HAP-1 (cell line): Measurements from ENCODE around the gene DDB1.

Experiments
- DNase-seq, 2 experiments: peaks; one replicate each; pipeline ENCODE4 v3.0.0-alpha.2; 2016 to 2020; ENCODE audit warnings: low spot score in 2 of 2
- H3K27me3 ChIP-seq: fragments of 250-450 bp; sonication (Bioruptor Pico); 2 replicates; pipeline ENCODE4 v1.5.1; 2020; ENCODE audit warnings: low read depth, mild to moderate bottlenecking, moderate library complexity
- H3K36me3 ChIP-seq: fragments of 250-450 bp; sonication (Bioruptor Pico); replicated peaks from 2 replicates; pipeline ENCODE4 v1.5.1; 2020; ENCODE audit warnings: mild to moderate bottlenecking
- H3K4me1 ChIP-seq: fragments of 250-450 bp; sonication (Bioruptor Pico); 2 replicates; pipeline ENCODE4 v1.5.1; 2020; ENCODE audit warnings: mild to moderate bottlenecking
- H3K4me3 ChIP-seq: fragments of 250-450 bp; sonication (Bioruptor Pico); 2 replicates; pipeline ENCODE4 v1.5.1; 2020; ENCODE audit warnings: mild to moderate bottlenecking, moderate library complexity
- H3K9me3 ChIP-seq: fragments of 250-450 bp; sonication (Bioruptor Pico); 2 replicates; pipeline ENCODE4 v1.5.1; 2020; ENCODE audit warnings: mild to moderate bottlenecking, moderate library complexity
- in situ Hi-C: fragments of 300-500 bp; cut with MboI; formaldehyde crosslinking; loops from 3 replicates; pipeline ENCODE4 v1.14.3; 2020; ENCODE audit warnings: low sequenced_read_pairs, inconsistent platforms, mixed read lengths

DDB1 gene

DNA sequence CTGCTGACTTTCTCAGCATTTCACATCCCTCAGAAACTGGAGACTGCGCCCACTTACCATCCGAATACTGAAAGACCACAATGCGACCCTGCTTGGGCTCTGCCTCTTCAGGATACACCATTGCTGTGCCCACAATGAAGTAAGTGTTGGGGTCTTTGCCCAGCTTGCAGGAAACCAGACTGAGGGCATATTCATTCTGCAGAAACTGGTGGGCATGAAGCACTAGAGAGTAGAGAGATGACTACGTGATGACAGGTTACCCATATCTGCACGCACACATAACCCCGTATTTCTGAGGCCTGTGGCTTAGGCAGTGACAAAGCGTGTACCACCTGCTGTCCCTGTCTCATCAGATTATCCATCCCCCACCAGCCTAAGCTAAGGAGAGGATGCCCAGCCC lies 23.2 kb downstream of the DDB1 start:
- peaks cover 91% of the 10 kb centered on the region for H3K36me3 ChIP-seq
- no peaks in the 10 kb centered on the region for H3K27me3 ChIP-seq
- H3K4me1 ChIP-seq = no peaks in the 10 kb centered on the region
- no peak for DNase-seq
- in situ Hi-C loops = no loop called here
- no peak overlapping the region for H3K4me3 ChIP-seq
- no peaks in the 10 kb centered on the region for H3K9me3 ChIP-seq

DNA sequence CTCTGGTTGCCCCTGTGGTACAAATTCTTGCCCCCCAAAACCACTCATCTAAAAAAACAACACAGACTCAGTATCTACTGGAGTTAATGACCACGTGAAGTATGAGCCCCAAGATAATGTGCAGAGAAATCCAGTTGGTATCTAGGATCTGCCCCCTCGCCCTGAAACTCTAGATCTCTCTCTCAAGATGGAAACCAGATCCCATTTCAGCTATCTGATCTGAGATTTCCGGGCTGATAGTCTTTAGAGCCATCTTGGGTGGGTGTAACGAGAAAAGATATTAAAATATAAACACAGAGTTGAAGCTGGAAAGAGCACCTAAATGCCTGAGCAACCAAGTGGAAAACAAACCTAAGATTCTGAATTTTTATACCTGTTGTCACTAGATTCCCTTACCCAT lies 23.8 kb downstream of the DDB1 start:
- H3K9me3 ChIP-seq = no peaks in the 10 kb centered on the region
- H3K4me3 ChIP-seq = no peak overlapping the region
- H3K36me3 ChIP-seq = peaks cover 88% of the 10 kb centered on the region
- no peak for DNase-seq
- no peaks in the 10 kb centered on the region for H3K4me1 ChIP-seq
- in situ Hi-C loops = no loop called here
- no peaks in the 10 kb centered on the region for H3K27me3 ChIP-seq

DNA sequence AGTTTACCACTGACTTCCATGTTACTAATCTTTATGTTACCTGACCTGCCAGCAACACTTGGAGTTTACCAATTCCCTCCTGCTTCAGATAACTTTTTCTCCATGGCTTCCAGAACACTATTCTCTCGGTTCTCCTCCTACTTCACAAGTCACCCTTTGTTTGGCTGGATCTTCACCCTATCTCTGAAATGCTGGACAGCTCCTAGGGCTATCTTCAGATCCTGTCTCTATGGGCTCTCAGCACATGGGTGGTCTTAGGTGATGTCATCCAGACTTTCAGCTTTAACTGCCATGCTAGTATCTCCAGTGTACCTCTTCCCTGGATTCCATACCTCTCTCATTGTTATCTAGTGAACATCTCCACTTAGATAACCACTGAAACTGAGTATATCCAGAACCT lies 25.6 kb downstream of the DDB1 start:
- no peaks in the 10 kb centered on the region for H3K9me3 ChIP-seq
- in situ Hi-C loops = no loop called here
- H3K4me3 ChIP-seq = no peak overlapping the region
- H3K4me1 ChIP-seq = no peaks in the 10 kb centered on the region
- H3K36me3 ChIP-seq = peaks cover 87% of the 10 kb centered on the region
- no peaks in the 10 kb centered on the region for H3K27me3 ChIP-seq
- DNase-seq = no peak

DNA sequence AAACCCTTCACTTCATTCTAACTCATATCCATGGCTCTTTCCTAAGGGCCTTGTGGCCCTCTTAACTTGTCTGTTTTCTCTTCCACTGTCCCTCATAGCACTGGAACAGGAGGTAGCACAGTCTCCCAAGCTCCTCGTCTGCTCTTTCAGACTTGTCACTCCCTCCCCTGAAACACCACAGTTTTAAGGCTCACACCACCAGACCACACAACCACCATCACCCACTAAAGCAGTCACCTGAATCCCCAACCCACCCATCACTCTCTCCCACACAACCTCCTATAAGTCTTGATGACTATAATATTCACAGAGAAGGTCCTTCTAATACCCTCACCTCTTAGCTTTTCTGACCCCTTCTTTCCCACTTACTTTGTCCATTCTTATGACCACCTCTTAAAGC lies 26.7 kb downstream of the DDB1 start:
- no peaks in the 10 kb centered on the region for H3K27me3 ChIP-seq
- in situ Hi-C loops = no loop called here
- H3K4me3 ChIP-seq = no peak overlapping the region
- no peaks in the 10 kb centered on the region for H3K9me3 ChIP-seq
- peaks cover 89% of the 10 kb centered on the region for H3K36me3 ChIP-seq
- DNase-seq = no peak
- no peaks in the 10 kb centered on the region for H3K4me1 ChIP-seq

- DNase-seq = no peak
- H3K36me3 ChIP-seq = peaks cover 91% of the 10 kb centered on the region
- in situ Hi-C loops = no loop called here
- H3K27me3 ChIP-seq = no peaks in the 10 kb centered on the region
- H3K4me1 ChIP-seq = no peaks in the 10 kb centered on the region
- H3K9me3 ChIP-seq = no peaks in the 10 kb centered on the region
- H3K4me3 ChIP-seq = no peak overlapping the region
These were observed 27.5 kb downstream of the DDB1 start for GRCh38 chr11:61305417-61305816.

GRCh38 chr11:61303725-61304124 lies 29.2 kb downstream of the DDB1 start:
- no peak for DNase-seq
- H3K4me3 ChIP-seq = no peak overlapping the region
- no peaks in the 10 kb centered on the region; the same call in 1 of the 2 replicates for H3K4me1 ChIP-seq
- no peaks in the 10 kb centered on the region for H3K27me3 ChIP-seq
- no peaks in the 10 kb centered on the region for H3K9me3 ChIP-seq
- in situ Hi-C loops = no loop called here
- H3K36me3 ChIP-seq = peaks cover 91% of the 10 kb centered on the region

GRCh38 chr11:61302550-61302949 lies 30.4 kb downstream of the DDB1 start:
- Histone ChIP-seq H3K36me3 (peaks cover 80% of the 10 kb centered on the region), H3K27me3 (no peaks in the 10 kb centered on the region), H3K9me3 (no peaks in the 10 kb centered on the region), H3K4me1 (peaks cover 9% of the 10 kb centered on the region), H3K4me3 (no peak overlapping the region)
- in situ Hi-C loops = no loop called here
- DNase-seq = no peak

DNA sequence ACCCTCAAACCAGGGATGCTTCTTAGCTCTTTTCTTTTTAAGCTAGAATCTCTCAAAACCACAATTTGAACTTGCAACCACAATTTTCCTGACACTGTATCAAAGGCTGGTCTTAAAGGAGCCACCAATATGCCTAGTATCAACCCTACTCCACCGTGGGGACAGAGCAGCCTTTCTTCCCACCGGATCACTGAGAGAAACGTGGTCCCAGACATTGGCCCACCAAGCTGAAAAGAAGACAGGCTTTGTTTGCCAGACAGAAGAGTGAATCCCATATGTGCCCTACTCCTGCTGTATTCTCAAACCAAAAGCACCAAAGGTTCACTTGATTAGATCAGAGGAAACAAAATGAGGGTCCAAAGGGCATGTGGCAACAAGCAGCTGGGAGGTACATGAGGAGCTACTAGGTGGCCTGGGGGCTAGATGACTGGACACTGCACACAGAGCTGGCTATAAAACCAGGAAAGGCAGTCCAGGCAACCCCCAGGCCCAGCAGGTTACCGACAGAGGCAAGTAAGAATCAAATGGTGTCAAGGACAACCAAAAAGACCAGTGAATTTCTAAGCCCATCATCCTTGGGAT lies 34.2 kb downstream of the DDB1 start:
- DNase-seq = no peak
- Histone ChIP-seq H3K27me3 (no peaks in the 10 kb centered on the region), H3K4me1 (peaks cover 14% of the 10 kb centered on the region), H3K4me3 (no peak overlapping the region), H3K36me3 (peaks cover 49% of the 10 kb centered on the region), H3K9me3 (no peaks in the 10 kb centered on the region)
- in situ Hi-C loops = no loop called here

GRCh38 chr11:61297746-61298145 lies 35.2 kb downstream of the DDB1 start:
- H3K36me3 ChIP-seq = peaks cover 41% of the 10 kb centered on the region
- peak; percentile 65 to 68 for DNase-seq
- H3K27me3 ChIP-seq = no peaks in the 10 kb centered on the region
- in situ Hi-C loops = no loop called here
- no peak overlapping the region for H3K4me3 ChIP-seq
- peaks cover 18% of the 10 kb centered on the region for H3K4me1 ChIP-seq
- H3K9me3 ChIP-seq = no peaks in the 10 kb centered on the region

DNA sequence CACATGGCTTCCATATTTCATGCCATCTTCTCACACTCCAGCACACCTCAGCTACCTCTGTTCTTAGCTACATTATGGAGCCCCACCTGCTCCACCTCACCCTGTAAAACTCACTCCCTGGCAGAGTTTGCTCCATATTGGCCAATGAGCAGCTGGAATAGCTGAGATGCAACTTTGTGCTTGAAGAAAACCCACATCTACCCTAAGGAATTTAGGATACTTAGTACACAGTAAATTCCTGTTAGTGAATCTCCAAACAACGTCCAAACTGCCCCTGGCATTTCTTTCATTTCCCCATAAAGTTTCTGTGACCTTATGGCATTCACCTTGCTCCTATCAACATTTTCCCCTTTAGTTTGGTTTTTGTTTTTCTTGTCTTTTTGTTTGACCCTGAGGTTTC lies 35.6 kb downstream of the DDB1 start:
- no peaks in the 10 kb centered on the region for H3K9me3 ChIP-seq
- no peaks in the 10 kb centered on the region for H3K27me3 ChIP-seq
- DNase-seq = no peak
- in situ Hi-C loops = no loop called here
- H3K36me3 ChIP-seq = peaks cover 37% of the 10 kb centered on the region
- peaks cover 18% of the 10 kb centered on the region for H3K4me1 ChIP-seq
- H3K4me3 ChIP-seq = no peak overlapping the region

DNA sequence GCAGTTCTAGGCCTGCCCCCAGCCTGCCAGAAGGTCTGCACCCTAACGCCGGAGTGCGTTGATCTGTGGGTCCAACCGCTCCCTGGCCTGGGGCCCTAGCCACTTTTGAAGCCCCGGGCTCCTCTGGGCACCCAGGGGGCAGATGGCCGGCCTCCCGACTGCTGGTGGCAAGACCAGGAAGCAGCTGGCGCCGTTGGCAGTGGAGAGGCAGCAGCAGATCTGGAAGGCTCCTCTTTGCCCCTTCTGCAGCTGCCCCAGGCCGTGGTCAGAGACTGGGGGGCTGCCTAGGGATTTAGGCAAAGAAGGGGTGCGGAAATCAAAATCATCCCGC lies 37.3 kb downstream of the DDB1 start:
- H3K4me3 ChIP-seq = no peak overlapping the region
- H3K27me3 ChIP-seq = no peaks in the 10 kb centered on the region
- in situ Hi-C loops = no loop called here
- peaks cover 18% of the 10 kb centered on the region for H3K4me1 ChIP-seq
- H3K36me3 ChIP-seq = peaks cover 19% of the 10 kb centered on the region
- DNase-seq = no peak
- H3K9me3 ChIP-seq = no peaks in the 10 kb centered on the region

- Histone ChIP-seq H3K27me3 (no peaks in the 10 kb centered on the region), H3K4me3 (peak within 1 kb of the TSS; percentile 51), H3K4me1 (peaks cover 18% of the 10 kb centered on the region), H3K36me3 (peaks cover 13% of the 10 kb centered on the region), H3K9me3 (no peaks in the 10 kb centered on the region)
- in situ Hi-C loops = no loop called here
- DNase-seq = peak; percentile 45 to 76
These were observed 37.9 kb downstream of the DDB1 start, which contains the start of gene VWCE for GRCh38 chr11:61294717-61295595. Gene VWCE, minus strand, starts transcription at chr11:61295316. Its CDS starts 279 bp downstream, at chr11:61295037.

- Histone ChIP-seq H3K27me3 (no peaks in the 10 kb centered on the region), H3K4me1 (peaks cover 18% of the 10 kb centered on the region), H3K4me3 (peak overlapping the region; percentile 51), H3K36me3 (peaks cover 4% of the 10 kb centered on the region), H3K9me3 (no peaks in the 10 kb centered on the region)
- DNase-seq = peak in 1 of 2 experiments; percentile 60
- in situ Hi-C loops = no loop called here
These were observed 38.8 kb downstream of the DDB1 start for GRCh38 chr11:61293867-61294716.

- no peak overlapping the region for H3K4me3 ChIP-seq
- in situ Hi-C loops = no loop called here
- no peaks in the 10 kb centered on the region for H3K36me3 ChIP-seq
- H3K4me1 ChIP-seq = peaks cover 8% of the 10 kb centered on the region
- DNase-seq = no peak
- H3K9me3 ChIP-seq = no peaks in the 10 kb centered on the region
- H3K27me3 ChIP-seq = no peaks in the 10 kb centered on the region
These were observed 40.5 kb downstream of the DDB1 start for GRCh38 chr11:61292356-61292755.
